HEK293T (cell line): ENCODE measurements around the gene GALNT18.

Experiments
- FOXK2 ChIP-seq: fragments of 450-650 bp; IDR thresholded peaks from 2 replicates; pipeline ENCODE4 v1.6.1; 2016; ENCODE audit warnings: mild to moderate bottlenecking
- HDGF ChIP-seq: fragments of 450-650 bp; IDR thresholded peaks from 2 replicates; pipeline ENCODE4 v1.6.1; 2017; ENCODE audit warnings: antibody characterized with exemption, borderline replicate concordance

GRCh38 chr11:11236498-11237059 is 385.2 kb downstream of the GALNT18 start:
- TF ChIP-seq FOXK2, result no peak
- TF ChIP-seq HDGF, result no peak
